HG03095 (cell line): ENCODE results near the gene FBXO36.

Experiments
- ATAC-seq: cut with Tn5 transposase; IDR thresholded peaks from one replicate; pipeline ENCODE4 v1.9.1; 2021; ENCODE audit warnings: moderate library complexity; ENCODE audit not compliant: unreplicated experiment

Gene FBXO36

DNA sequence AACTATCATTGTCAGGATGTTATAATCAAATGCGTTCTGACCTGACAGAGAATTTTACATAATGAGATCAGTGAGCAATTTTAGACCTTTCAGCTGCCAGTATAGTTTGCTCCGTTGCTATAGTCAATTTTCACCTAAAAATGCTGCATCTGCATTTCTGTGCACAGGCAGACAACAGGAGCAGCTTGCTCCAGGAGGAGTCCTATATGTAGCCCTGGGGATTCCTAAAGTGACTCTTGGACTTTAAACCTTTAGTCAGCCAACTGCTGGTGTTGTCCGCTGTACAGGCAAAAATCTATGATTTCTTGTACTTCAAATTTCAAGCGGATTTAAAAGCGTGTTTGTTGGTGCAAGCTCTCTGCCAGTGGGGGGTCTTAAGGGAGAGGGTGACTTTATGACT is 120.7 kb downstream of the FBXO36 start:
- no peak for ATAC-seq

DNA sequence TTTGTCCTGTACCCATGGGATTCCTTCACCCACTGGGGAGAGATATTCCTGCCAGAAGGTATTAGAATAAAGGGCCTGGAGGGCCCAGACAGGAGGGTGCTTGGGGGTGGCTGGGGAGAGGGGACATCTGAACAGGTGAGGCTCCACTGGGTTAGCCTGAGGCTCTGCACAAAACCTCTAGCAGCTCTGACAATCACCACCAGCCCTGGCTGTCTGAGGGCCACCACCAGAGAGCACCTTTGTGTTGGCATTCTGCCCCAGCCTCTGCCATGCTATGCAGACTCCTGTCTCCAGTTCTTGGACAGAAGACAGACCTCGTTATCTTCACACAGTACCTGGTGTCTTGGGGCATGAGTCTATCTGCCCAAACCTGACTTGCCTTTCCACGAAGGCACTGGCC is 121.2 kb downstream of the FBXO36 start:
- no peak for ATAC-seq

DNA sequence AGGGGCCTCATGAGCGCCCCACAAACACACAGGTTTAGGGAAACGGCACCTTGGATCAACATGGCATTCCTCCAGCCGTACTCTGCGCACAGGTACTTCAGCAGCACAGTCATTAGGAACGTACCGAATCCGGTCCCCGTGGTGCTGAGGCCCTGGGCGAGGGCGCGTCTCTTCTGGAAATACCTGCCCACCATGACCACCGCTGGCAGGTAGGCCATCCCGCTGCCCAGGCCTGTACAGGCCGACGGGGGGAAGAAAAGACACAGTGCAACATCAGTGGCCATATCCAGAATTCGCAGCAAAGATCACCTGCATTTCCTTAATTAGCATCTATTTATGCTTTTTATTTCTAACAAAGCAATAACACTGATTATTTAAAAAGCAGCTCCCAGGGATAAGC is 124.2 kb downstream of the FBXO36 start:
- no peak for ATAC-seq

DNA sequence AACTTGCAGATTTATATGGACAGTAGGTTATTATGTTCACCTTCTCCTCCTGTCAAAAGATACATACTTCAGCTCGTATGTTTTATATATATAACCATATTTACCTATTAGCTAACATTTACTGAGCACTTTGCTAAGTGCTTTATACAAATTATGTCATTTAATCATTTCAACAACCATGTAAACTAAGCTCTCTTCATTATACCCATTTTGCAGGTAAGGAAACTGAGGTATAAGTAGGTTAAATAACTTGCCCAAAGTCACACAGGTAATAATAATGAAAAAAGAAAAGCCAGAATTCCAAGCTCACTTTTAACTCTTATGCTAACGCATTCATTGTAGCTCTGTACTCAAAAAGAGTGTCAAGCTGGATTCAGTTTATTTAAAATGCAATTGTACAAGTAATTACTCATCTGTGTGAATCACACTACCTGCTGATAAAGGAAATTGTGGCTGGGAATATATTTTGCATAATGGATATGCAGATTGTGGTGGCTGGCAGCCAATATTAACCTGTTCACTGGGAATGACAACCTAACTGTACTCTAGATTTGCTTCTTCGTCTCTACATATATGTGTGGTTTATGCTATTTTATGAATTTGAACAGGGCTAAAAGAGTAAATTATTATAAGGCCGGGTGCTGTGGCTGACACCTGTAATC is 125.8 kb downstream of the FBXO36 start:
- ATAC-seq = no peak

DNA sequence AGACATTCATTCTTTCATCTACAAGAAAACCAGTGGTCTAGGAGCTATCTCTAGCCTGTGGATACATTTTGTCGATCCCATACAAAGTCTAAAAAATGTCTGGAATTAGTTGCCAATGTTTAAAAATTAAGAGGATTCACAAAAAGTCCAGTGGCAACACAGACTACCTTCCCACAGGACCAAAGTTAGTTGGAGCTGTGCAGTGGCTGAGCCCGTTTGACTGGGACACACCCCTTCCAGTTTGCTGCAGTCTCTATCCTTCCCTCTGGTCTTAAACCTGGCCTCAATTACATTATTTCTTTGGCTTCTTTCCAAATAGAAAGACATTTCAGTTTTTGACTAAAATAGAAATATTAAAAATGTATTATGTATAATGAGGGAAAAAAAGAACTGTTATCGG is 127.8 kb downstream of the FBXO36 start:
- no peak for ATAC-seq

DNA sequence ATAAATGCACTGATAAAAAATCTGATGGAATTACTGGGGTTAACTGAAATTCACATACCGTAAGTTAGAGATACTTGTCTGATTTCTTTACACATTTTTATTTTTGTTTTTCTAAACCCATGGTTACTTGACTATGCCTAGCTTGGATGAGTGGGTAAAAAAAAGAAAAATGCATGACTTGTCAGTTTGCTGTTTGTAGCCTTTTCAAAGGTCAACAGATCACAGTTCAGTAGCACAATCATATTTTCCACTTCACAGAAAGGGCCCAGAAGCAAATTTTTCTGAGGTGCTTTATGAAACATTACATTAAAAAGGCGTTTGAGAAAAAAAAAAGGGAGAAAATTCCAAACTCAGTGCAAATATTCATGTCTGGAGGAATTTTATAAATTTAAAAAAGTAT is 130.0 kb downstream of the FBXO36 start:
- ATAC-seq = no peak

DNA sequence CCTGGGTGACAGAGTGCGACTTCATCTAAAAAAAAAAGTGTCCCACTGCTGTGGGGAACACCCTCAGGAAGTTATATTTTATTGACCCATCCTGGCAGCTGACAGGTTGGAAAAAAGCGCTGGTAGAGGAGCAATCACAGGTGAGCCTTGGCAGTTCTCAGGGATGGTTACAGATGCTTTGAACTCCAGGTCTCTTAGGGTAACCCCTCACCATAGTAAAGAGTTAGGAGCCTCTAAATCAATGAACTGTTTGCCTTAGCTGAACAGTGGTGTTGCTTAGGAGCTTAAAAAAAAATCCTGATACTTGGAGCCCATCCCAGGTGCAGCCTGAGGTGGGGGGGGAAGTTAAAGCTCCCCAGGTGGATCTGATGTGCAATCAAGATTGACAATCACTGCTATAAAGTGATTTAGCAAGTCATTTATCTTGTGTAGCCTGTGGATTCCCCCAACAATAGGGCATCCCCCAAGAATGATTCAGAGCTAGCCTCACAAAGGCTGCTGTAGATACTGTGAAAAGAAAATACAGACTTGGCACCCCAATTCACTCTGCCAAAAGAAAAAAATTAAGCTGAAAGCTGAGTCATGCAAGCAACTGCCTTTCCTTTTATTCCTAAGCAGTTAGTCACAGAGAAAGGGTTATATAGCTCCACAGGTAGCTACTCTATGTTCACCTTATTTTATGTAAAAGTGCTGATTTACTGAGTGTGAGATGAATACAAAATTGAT is 131.6 kb downstream of the FBXO36 start:
- ATAC-seq = no peak

DNA sequence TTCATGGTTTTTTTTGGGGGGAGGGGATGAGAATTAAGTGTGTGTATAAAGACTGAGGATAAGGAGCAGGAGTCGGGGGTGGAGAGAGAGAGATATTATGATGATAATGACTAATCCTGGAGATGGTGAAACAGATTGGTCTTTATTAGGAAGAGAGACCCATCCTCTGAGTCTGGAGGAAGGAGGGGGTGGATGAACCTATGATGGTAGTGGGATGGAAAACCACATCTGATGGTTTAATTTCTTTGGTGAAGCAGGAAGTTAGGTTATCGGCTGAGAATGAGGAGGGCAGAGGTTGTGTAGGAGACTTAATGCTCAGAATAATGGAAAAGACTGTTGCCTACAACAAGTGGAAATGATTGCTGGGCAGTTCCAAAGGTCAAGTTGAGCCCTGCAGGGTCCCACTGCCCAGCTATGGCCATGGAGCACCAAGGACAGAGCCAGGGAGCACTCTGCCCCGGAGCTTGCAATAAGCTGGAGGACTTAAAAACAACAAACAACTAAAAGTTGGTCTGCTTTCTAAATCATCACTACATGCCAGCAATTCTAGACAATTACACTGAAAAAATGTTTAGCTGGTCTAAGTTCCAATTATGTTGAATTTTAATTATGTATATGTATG is 138.5 kb downstream of the FBXO36 start:
- no peak for ATAC-seq
